ENCODE measurements around the gene SLC4A1AP. TPM values are rescaled to one million over a fixed set of nuclear protein-coding genes. Genes with fewer than 3 reads are reported as not detected.

SLC4A1AP gene
- total and polyA plus RNA-seq, 2 experiments from 2014 or later, result 24.3 to 29.2 TPM

- no peaks in the 10 kb centered on the region for H3K9me3 Mint-ChIP-seq
- ATAC-seq, result no peak
- DNase-seq (ENCODE audit: low spot score), result no peak
- peaks cover 4% of the 10 kb centered on the region; the same call in 1 of the 2 replicates for H4K20me1 ChIP-seq (replicated peaks; ENCODE audit: insufficient read depth)
- no peak overlapping the region for H2AFZ ChIP-seq
- no peaks in the 10 kb centered on the region for H3K27me3 Mint-ChIP-seq (ENCODE audit: insufficient read depth, low read depth, poor library complexity)
- H3K36me3 Mint-ChIP-seq (ENCODE audit: low read depth), result peaks cover 53% of the 10 kb centered on the region
- TF ChIP-seq EZH2phosphoT487 (IDR thresholded peaks at IDR 0.05; ENCODE audit: unreplicated experiment) (no peak), ZNF462 (CRISPR knock-in tag; IDR thresholded peaks at IDR 0.05) (no peak), JUNB (IDR thresholded peaks at IDR 0.05; ENCODE audit: unreplicated experiment) (no peak), REST (IDR thresholded peaks at IDR 0.05; ENCODE audit: unreplicated experiment) (no peak), CREB1 (CRISPR knock-in tag; IDR thresholded peaks at IDR 0.05; ENCODE audit: low read depth) (no peak), POLR2AphosphoS5 (IDR thresholded peaks at IDR 0.05; ENCODE audit: low read depth) (no peak), NANOG (IDR thresholded peaks at IDR 0.05; ENCODE audit: borderline replicate concordance) (no peak), ZNF331 (CRISPR knock-in tag; IDR thresholded peaks at IDR 0.05; ENCODE audit: low read depth) (no peak), ZNF114 (CRISPR knock-in tag; IDR thresholded peaks at IDR 0.05) (no peak), EZH2 (IDR thresholded peaks at IDR 0.05; ENCODE audit: low read depth, unreplicated experiment) (no peak), CTCF (conservative IDR thresholded peaks at IDR 0.05; ENCODE audit: low read depth in 2 of 2) (no peak)
- peaks cover 35% of the 10 kb centered on the region for H3K36me3 ChIP-seq (ENCODE audit: insufficient read depth)
- H3K4me2 ChIP-seq, result no peak overlapping the region
- H3K4me1 ChIP-seq (ENCODE audit: insufficient read depth), result no peaks in the 10 kb centered on the region
- H3K4me3 ChIP-seq, result no peak overlapping the region
- no peak overlapping the region for H3K4me3 Mint-ChIP-seq
- H3K9me2 ChIP-seq (ENCODE audit: insufficient read depth), result no peaks in the 10 kb centered on the region
- no peaks in the 10 kb centered on the region for H3K4me1 Mint-ChIP-seq
- H3K27ac Mint-ChIP-seq, result no peak overlapping the region
- no peaks in the 10 kb centered on the region for H3F3A ChIP-seq (replicated peaks; ENCODE audit: low read depth)
- H3K27ac ChIP-seq (ENCODE audit: low read depth), result no peak overlapping the region
- H3K79me2 ChIP-seq (replicated peaks; ENCODE audit: insufficient read depth), result peaks cover 9% of the 10 kb centered on the region
- H3K27me3 ChIP-seq (ENCODE audit: insufficient read depth), result no peaks in the 10 kb centered on the region
These were observed 29.4 kb upstream of the SLC4A1AP start for GRCh38 chr2:27634291-27634690.

Measured in GM23338 (cell line).